ENCODE data around the gene PPM1M.

DNA sequence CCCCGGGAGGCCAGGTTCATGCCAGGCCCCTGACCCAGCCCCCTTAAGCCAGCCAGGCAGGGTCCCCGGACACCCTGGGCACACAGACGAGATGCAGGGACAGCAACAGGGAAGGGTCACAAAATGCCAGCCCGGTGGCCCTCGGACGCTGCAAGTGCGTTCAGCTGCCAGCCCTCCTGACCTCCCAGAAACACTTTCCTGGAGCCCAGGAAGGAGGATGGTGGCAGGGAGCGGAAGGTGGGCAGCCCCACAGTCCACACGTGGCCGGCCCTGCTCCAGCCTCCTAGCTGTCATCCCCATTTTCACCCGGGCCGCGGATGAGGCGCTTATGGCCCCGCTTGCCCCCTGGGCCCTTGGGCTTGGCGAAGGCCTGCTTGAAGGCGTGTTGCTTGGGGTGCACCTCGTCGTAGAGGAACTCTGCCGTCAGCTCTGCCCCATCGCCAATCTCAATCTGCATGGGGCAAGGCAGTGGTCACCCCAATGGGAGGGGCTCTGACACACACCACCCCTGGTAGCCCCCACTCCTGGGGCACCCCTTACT is 16.7 kb upstream of the PPM1M start:
- TF ChIP-seq, protein P1, sequence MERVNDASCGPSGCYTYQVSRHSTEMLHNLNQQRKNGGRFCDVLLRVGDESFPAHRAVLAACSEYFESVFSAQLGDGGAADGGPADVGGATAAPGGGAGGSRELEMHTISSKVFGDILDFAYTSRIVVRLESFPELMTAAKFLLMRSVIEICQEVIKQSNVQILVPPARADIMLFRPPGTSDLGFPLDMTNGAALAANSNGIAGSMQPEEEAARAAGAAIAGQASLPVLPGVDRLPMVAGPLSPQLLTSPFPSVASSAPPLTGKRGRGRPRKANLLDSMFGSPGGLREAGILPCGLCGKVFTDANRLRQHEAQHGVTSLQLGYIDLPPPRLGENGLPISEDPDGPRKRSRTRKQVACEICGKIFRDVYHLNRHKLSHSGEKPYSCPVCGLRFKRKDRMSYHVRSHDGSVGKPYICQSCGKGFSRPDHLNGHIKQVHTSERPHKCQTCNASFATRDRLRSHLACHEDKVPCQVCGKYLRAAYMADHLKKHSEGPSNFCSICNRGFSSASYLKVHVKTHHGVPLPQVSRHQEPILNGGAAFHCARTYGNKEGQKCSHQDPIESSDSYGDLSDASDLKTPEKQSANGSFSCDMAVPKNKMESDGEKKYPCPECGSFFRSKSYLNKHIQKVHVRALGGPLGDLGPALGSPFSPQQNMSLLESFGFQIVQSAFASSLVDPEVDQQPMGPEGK (CRISPR knock-in tag; IDR thresholded peaks at IDR 0.05; ENCODE audit: borderline replicate concordance), result no peak
- TF ChIP-seq, protein P2, sequence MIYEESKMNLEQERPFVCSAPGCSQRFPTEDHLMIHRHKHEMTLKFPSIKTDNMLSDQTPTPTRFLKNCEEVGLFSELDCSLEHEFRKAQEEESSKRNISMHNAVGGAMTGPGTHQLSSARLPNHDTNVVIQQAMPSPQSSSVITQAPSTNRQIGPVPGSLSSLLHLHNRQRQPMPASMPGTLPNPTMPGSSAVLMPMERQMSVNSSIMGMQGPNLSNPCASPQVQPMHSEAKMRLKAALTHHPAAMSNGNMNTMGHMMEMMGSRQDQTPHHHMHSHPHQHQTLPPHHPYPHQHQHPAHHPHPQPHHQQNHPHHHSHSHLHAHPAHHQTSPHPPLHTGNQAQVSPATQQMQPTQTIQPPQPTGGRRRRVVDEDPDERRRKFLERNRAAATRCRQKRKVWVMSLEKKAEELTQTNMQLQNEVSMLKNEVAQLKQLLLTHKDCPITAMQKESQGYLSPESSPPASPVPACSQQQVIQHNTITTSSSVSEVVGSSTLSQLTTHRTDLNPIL (CRISPR knock-in tag; IDR thresholded peaks at IDR 0.05; ENCODE audit: low read depth), result no peak
- TF ChIP-seq ZFP30 (CRISPR knock-in tag; IDR thresholded peaks at IDR 0.05) (no peak), ARNTL (CRISPR knock-in tag; IDR thresholded peaks at IDR 0.05; ENCODE audit: borderline replicate concordance, low read depth) (no peak), RARB (CRISPR knock-in tag; IDR thresholded peaks at IDR 0.05) (no peak), OSR1 (CRISPR knock-in tag; IDR thresholded peaks at IDR 0.05) (no peak), ZNF8 (CRISPR knock-in tag; IDR thresholded peaks at IDR 0.05) (no peak), TSHZ2 (CRISPR knock-in tag; IDR thresholded peaks at IDR 0.05) (no peak), ZNF70 (CRISPR knock-in tag; IDR thresholded peaks at IDR 0.05) (no peak), GLIS3 (CRISPR knock-in tag; IDR thresholded peaks at IDR 0.05) (no peak)

All from SK-N-SH treated with all-trans-retinoic acid at 6 μM for 48 hours (cell line).